ENCODE data around the gene ADAMTS18.

Gene ADAMTS18

DNA sequence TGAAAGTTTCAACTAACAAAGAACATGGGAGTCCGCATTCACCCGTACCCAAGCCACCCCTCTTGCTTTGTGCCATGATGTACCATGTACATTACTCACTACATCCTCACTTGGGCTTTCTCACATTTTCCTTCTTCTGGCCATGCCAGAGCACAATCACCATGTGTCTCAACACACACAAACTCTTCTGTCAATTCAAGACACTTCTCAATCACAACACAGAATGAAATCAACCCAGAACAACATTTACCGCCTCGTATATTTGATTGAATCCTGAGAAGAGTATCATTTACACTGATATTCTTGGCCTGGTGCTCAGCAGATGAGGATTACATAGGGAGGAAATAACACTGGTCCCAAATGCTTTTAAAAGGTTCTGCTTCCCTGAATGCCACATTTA is 4.5 kb downstream of the ADAMTS18 start:
- Histone ChIP-seq H3K9me3 (ENCODE audit: insufficient read depth, low read length) (no peaks in the 10 kb centered on the region), H3K9ac (ENCODE audit: low read length) (no peak overlapping the region), H3K36me3 (replicated peaks; ENCODE audit: low read depth, low read length) (no peaks in the 10 kb centered on the region), H3K79me2 (ENCODE audit: low read length) (no peaks in the 10 kb centered on the region), H4K20me1 (ENCODE audit: insufficient read depth, low read length) (no peaks in the 10 kb centered on the region), H3K27ac (ENCODE audit: low read length) (no peak overlapping the region), H3K4me2 (ENCODE audit: low read length) (no peak overlapping the region), H3K4me3 (ENCODE audit: low read length) (no peak overlapping the region), H3K4me1 (ENCODE audit: low read length) (no peaks in the 10 kb centered on the region), H3K27me3 (ENCODE audit: low read depth, low read length) (peaks cover 44% of the 10 kb centered on the region), H2AFZ (ENCODE audit: low read depth, low read length) (no peak overlapping the region)
- TF ChIP-seq EZH2phosphoT487 (IDR thresholded peaks at IDR 0.05; ENCODE audit: low read depth): no peak
- TF ChIP-seq, protein P1, sequence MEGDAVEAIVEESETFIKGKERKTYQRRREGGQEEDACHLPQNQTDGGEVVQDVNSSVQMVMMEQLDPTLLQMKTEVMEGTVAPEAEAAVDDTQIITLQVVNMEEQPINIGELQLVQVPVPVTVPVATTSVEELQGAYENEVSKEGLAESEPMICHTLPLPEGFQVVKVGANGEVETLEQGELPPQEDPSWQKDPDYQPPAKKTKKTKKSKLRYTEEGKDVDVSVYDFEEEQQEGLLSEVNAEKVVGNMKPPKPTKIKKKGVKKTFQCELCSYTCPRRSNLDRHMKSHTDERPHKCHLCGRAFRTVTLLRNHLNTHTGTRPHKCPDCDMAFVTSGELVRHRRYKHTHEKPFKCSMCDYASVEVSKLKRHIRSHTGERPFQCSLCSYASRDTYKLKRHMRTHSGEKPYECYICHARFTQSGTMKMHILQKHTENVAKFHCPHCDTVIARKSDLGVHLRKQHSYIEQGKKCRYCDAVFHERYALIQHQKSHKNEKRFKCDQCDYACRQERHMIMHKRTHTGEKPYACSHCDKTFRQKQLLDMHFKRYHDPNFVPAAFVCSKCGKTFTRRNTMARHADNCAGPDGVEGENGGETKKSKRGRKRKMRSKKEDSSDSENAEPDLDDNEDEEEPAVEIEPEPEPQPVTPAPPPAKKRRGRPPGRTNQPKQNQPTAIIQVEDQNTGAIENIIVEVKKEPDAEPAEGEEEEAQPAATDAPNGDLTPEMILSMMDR (IDR thresholded peaks at IDR 0.05; ENCODE audit: low read depth, low read length): no peak

DNA sequence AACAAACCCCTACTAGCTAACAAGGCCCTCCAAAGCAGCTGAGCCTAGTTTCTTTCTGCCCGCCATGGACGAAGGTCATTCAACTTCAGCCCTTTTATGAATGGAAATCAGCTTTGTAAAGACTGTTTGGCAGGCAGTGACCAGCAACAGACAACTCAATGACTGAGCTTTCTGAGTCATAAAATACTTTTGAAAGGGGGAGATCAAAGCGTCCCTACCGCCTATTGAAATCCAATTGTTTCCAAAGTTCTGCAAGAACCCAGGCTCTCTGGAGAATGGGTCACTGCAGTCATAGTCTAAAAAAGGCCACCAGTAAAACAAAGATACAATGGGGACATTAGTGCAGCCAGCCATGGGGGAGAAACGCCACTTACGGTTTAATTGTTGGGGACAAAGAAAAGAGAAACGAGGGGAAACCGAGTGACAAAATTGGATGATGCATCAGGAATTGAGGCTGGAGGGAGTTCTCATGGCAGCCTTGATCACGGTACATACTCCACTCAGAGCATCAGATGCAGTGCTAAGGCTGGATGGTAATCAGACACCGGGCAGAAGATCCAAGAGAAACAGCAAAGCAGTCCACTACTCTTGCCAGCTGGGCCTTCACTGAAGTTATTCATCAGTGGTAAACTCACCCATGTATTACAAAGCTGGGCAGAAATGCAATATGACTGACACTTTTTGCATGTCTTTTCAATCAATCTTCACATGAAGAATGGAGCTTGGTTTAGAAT is 9.8 kb downstream of the ADAMTS18 start:
- Histone ChIP-seq H3K4me3 (ENCODE audit: low read length) (no peak overlapping the region), H3K9ac (ENCODE audit: low read length) (no peak overlapping the region), H3K9me3 (ENCODE audit: insufficient read depth, low read length) (no peaks in the 10 kb centered on the region), H3K27me3 (ENCODE audit: low read depth, low read length) (peaks cover 23% of the 10 kb centered on the region), H3K4me2 (ENCODE audit: low read length) (no peak overlapping the region), H3K79me2 (ENCODE audit: low read length) (no peaks in the 10 kb centered on the region), H2AFZ (ENCODE audit: low read depth, low read length) (no peak overlapping the region), H3K27ac (ENCODE audit: low read length) (no peak overlapping the region), H3K36me3 (replicated peaks; ENCODE audit: low read depth, low read length) (no peaks in the 10 kb centered on the region), H3K4me1 (ENCODE audit: low read length) (no peaks in the 10 kb centered on the region), H4K20me1 (ENCODE audit: insufficient read depth, low read length) (no peaks in the 10 kb centered on the region)
- no peak for TF ChIP-seq EZH2phosphoT487 (IDR thresholded peaks at IDR 0.05; ENCODE audit: low read depth)
- TF ChIP-seq, protein P1 (IDR thresholded peaks at IDR 0.05; ENCODE audit: low read depth, low read length): no peak

DNA sequence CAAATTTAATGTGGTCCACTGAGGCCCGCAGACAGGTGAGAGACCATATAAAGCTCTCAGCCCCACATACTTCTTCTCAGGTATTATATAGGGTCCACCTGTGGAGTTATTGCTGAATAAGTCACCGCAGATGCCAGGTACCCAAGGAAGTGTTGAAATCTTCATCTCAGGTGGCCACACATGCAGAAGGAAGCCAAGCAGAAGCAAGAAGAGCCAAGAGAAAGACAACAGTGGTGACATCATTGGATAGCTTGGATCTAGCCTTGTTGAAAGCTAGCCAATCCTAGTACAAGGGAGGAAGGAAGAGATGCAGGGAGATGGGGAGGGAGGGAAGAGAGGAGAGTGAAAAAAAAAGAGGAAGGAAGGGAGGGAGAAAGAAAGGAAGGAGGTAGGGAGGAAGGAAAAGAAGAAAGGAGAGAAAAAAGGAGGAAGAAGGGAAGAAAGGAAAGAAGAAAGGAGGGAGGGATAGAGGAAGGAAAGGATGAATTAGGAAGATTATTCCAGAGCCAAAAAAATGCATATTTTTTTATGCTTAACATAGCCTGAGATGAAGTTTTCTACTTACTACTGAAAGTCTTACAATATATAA is 12.5 kb downstream of the ADAMTS18 start:
- Histone ChIP-seq H3K27ac (ENCODE audit: low read length) (no peak overlapping the region), H3K27me3 (ENCODE audit: low read depth, low read length) (peaks cover 13% of the 10 kb centered on the region), H3K9ac (ENCODE audit: low read length) (no peak overlapping the region), H3K4me3 (ENCODE audit: low read length) (no peak overlapping the region), H3K79me2 (ENCODE audit: low read length) (no peaks in the 10 kb centered on the region), H3K9me3 (ENCODE audit: insufficient read depth, low read length) (no peaks in the 10 kb centered on the region), H2AFZ (ENCODE audit: low read depth, low read length) (no peak overlapping the region), H3K36me3 (replicated peaks; ENCODE audit: low read depth, low read length) (no peaks in the 10 kb centered on the region), H3K4me2 (ENCODE audit: low read length) (no peak overlapping the region), H4K20me1 (ENCODE audit: insufficient read depth, low read length) (no peaks in the 10 kb centered on the region), H3K4me1 (ENCODE audit: low read length) (no peaks in the 10 kb centered on the region)
- TF ChIP-seq, protein P1 (IDR thresholded peaks at IDR 0.05; ENCODE audit: low read depth, low read length): no peak
- TF ChIP-seq EZH2phosphoT487 (IDR thresholded peaks at IDR 0.05; ENCODE audit: low read depth): no peak

DNA sequence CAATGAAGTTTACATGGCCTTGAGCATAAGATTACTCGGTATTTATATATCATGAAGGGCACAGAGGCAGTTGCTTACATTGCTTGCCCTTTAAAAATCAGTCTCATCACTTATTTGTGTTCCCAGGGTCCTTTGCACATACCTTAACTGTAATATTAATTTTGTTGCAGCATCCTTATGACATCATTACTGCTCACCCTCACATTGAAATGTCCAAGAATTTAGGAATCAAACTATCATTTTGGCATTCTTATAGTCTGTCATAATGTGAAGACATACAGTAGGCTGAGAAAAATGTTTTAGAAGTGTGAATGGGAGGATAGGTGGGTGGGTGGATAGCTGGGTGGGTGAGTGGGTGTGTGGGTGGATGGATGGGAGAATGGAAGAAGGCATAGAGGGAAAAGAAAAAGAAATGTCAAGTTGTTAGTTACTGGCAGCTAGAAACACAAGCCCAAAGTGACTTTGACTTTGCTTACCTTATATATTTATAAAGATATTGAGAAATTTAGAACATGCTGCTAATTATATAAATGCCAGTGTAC is 17.8 kb downstream of the ADAMTS18 start:
- Histone ChIP-seq H3K36me3 (replicated peaks; ENCODE audit: low read depth, low read length) (no peaks in the 10 kb centered on the region), H4K20me1 (ENCODE audit: insufficient read depth, low read length) (no peaks in the 10 kb centered on the region), H3K9me3 (ENCODE audit: insufficient read depth, low read length) (no peaks in the 10 kb centered on the region), H3K4me3 (ENCODE audit: low read length) (no peak overlapping the region), H3K27ac (ENCODE audit: low read length) (no peak overlapping the region), H3K4me2 (ENCODE audit: low read length) (no peak overlapping the region), H3K9ac (ENCODE audit: low read length) (no peak overlapping the region), H3K4me1 (ENCODE audit: low read length) (no peaks in the 10 kb centered on the region), H3K27me3 (ENCODE audit: low read depth, low read length) (peaks cover 9% of the 10 kb centered on the region; the same call in 1 of the 2 replicates), H3K79me2 (ENCODE audit: low read length) (no peaks in the 10 kb centered on the region), H2AFZ (ENCODE audit: low read depth, low read length) (no peak overlapping the region)
- TF ChIP-seq, protein P1 (IDR thresholded peaks at IDR 0.05; ENCODE audit: low read depth, low read length): no peak
- TF ChIP-seq EZH2phosphoT487 (IDR thresholded peaks at IDR 0.05; ENCODE audit: low read depth): no peak
